CD4-positive, alpha-beta T cell treated with Interleukin-1 beta for 1 hour (primary cell): Measurements from ENCODE around the gene BCKDK.
A peak's percentile ranks its signal among the peaks of the same experiment; 100 is the strongest.

ENCODE experiments used
- DNase-seq, 2 donors: peaks; one replicate each; pipeline ENCODE4 v3.0.0-alpha.2; 2020 to 2022

Gene BCKDK

DNA sequence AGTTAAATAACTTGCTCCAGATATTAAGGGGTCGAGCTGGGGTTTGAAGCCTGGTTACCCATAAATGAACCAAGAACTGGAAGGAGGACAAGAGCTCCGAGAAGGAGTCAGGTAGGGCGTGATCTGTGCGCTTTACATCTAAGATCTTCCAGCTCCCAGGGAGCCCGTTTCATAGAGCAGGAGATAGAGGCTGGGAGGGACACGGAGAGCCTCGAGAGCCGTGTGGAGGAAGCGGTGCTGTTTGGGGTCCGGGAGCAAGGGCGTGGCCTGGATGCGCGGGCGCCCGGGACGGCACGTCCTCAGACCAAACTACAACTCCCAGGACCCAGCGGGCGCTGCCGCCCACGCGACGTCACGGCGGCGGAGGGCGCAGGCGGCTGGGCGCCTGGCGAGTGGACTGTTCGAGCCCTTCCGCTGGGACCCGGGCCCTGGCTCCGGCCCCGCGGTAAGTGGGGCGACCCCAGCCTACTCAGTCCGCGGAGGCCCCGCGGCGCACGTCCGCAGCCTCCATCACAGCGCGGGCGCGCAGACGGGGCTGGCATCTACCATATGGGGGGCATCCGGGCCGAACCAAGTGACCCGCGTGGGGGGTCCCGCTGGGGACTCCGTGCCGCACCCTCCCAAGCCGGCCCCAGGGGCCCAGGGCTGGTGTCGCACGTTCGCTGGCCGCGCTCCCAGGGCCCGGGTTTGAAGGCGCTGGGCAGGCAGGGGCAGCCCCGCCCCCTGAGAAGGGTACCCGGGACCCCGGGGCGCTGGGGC, at the start of gene BCKDK:
TSS of gene BCKDK (plus strand) at position 352 of the 759 bp plus-strand sequence. CDS start 838 bp downstream, outside the sequence.
- DNase-seq, result peak; percentile 63 to 64

DNA sequence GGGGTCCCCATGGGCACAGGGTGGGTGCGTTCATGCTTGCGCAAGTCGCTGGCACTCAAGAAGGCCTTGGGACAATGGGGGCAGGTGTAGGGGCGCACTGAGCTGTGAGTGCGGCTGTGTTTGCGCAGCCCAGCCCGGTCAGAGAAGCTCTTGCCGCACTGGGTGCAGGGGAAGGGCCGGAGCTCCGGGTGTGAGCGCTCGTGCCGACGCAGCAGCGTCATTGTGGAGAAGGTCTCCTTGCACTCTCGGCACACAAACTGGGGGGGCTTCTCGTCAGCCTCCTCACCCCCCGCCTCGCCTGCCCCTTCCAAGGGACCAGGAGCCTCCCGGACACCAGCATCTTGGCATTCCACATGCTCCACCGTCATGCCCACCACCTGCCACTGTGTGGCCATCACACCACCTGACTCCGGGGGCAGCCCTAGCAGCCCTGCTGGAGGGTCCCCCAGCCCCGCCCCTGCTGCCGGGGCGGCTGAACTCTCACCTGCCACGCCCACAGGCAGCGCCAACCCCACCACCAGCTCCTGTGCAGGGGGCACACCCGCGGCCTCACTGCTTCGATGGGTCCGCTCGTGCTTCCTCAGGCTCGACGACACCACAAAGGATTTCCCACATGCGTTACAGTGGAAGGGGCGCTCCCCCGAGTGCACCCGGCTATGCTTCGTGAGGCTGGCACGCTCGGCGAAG, 46.9 kb upstream of the BCKDK start:
- no peak for DNase-seq

DNA sequence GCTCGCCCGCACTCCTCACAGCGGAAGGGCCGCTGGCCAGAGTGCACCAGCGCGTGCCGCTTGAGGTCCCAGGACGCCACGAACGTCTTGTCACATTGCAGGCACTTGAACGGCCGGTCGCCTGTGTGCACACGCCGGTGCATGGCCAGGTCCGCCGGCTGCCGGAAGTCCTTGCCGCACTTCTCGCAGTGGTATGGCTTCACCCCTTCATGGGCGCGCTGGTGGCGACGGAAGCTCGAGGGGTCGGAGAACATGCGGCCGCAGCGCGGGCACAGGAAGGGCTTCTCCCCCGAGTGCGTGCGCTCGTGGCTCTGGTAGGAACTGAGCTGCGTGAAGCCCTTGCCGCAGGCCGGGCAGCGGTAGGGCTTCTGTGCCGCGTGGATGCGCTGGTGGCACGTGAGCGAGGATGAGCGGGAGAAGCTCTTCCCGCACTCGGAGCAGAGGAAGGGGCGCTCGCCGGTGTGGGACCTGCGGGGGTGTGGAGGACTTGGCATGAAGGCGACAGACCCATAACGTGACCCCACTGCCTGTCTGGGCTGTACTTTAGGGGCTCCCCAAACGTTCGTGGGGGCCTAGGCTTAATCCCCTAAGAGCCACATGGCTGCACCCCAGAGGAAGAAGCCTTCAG, 46.3 kb upstream of the BCKDK start:
- DNase-seq, result no peak

DNA sequence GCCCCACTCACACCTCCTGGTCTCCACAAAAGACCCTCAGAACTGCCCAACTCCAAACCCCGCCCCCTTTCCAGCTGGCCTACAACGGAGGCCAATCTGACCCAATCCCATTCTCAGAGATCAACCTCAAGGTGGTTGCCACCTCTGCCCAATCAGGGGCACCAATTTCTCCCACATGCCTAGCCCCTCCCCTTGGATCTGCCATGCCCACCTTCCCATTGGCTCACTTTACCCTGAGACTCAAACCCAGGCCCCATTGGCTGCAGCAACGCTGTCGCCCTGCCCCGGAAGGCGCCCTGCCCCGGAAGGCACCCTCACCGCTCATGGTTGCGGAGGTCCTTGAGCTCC, 44.7 kb upstream of the BCKDK start:
- peak in 1 of 2 donors; percentile 10 for DNase-seq

DNA sequence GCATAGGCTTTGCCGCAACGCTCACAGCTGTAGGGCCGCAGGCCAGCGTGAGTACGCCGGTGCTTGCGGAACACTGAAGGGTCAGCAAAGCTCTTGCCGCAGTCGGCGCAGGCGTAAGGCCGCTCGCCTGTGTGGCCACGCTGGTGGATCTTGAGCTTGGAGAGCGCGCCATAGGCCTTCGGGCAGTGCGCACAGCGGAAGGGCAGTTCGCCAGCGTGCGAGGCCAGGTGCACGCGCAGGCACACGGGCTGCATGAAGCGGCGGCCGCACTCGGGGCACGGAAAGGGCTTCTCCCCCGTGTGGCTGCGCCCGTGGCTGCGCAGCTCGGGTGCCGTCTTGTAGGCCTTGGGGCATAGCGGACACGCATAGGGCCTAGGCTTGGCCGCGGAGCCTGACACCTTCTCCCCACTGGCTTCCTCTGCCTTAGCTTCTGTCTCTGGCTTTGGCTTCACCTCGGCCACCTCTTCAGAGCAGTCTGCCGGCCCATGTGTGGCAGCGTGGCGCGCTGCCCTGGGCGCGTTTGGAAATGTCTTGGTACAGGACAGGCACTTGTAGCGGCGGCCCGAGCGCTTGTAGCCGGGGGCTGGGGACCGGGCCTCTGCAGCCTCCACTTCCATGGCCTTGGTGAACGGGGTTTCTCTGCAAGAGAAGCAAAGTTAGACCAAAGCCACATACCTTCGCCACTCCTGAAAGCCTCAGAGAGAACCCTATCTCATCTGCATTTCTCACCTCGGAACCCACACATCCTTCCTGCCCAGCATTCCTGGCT, 44.2 kb upstream of the BCKDK start:
- DNase-seq, result peak; percentile 23 to 33

DNA sequence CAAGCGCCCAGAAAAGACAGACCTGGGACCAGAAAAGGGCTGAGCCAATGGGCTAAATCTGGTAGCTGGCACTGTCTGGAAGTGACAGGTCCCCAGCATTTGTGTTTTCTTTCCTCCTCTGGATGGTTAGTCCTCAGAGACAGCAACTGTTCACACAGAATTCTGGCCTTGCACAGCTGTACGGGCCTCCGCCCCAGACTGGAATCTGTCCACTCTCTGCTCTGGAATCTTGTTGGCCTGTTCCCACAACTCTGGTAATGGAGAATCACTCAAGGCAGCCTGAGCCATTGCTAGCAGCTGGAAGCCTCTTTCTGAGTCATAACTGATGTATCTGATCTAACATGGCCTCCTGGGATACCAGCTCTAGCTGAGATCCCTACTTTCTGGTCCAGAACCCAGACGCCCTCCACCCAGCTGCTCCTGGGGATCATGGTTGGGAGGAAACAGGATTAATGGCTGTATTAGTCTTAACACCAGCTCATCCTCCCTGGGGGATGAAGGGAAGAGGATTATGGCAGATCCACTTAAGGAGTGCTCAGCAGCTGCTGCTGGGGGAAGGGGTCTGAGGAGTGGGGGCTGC, 43.2 kb upstream of the BCKDK start:
- no peak for DNase-seq

DNA sequence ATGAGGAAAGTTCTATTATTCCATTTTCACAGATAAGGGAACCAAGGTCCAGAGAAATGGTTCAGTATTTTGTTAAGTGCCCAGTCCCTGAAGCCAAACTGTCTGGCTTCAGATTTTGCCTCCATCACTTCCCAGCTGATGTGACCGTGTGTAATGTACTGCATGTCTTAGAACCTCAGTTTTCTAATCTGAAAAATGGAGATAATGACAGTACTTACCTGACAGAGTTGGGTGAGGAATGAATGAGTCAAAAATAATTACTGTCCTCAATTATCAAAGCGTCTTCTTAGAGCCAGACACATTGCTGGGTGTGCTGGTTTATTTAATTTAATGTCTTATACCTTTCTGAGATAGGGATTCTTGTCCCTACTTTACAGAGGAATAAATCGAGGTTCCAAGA, 40.8 kb upstream of the BCKDK start:
- no peak for DNase-seq

DNA sequence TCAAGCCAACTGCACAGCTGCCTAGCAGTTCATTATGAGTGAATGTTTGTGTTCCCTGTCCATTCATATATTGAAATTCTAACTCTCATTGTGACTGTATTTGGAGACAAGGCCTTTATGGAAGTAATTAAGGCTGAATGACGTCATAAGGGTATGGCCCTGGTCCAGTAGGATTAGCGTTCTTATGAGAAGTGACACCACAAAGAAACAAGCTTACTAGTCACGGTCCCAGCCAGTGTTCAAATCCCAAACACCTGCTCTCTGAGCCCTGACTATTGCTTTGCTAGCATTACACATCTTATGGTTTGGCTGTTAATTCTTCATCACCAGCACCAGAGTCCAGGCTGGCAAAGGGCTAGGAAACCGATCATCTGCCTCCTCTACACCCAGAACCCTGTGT, 36.3 kb upstream of the BCKDK start:
- no peak for DNase-seq

DNA sequence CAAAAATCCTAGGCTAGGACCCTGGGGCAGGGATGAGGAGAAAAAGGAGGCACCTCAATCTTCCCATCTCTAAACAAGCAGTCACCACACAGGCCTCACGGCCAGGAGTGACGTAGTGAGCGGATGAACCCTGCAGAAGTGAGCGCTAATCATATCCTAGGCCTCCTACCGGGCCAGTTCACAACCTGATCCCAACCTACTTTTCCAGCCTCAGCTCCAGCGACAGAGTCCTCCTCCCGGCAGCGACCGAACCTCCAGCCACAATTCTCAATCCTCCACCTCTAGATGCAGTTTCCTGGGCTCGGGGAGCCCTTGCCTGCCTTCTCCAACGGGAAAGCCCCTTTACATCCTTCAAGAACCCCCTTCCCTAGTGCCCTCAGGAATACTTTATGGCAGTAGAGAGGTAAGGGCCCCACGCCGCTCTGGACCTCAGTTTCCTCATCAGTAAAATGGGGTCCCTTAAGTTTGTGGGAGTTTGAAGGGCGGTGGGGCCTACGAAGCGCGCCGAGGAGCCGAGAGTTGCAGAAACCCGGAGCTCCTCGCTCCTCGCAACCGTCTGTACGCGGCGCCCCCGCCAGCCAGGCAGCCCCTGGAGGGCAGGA, 35.5 kb upstream of the BCKDK start:
- peak in 1 of 2 donors; percentile 35 for DNase-seq

DNA sequence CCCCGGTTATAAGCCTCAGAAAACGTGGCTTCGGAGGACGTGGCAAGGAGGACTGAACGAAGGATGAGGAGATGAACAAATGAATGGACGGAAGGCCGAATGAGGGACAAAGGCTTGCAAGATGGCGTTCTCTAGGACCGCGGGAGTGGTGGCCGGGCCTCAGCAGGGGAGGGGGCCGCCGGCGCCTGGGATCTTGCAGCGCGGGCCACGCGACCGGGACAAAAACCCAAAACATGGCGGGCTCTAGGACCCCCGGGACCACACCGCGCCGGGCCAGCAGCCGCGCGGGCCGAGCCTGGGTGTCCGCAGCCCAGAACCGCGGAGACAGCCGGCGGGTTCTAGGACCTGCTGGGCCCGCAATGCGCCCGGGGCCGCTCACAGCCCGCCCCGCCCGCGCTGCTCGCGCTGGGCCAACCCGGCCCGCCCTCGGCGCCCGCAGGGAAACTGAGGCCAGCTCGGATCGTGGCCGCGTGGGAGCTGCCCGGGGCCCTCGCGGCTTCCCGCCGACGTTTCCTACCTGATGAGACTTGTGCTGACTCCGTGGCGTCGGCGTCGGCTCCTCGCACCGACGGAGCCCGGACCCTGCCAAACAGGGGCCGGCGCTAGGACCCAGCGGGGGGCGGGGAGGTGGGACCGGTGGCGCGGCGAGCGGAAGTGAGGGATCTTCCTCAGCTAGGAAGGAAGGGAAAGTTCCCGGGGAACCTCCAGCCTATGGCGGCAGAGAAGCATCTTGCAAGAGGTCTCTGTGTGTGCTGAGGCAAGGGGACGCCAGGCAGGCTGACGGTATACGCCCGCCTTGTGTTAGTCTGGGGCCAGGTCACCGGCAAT, 34.8 kb upstream of the BCKDK start:
- DNase-seq, result peak; percentile 81 to 86

DNA sequence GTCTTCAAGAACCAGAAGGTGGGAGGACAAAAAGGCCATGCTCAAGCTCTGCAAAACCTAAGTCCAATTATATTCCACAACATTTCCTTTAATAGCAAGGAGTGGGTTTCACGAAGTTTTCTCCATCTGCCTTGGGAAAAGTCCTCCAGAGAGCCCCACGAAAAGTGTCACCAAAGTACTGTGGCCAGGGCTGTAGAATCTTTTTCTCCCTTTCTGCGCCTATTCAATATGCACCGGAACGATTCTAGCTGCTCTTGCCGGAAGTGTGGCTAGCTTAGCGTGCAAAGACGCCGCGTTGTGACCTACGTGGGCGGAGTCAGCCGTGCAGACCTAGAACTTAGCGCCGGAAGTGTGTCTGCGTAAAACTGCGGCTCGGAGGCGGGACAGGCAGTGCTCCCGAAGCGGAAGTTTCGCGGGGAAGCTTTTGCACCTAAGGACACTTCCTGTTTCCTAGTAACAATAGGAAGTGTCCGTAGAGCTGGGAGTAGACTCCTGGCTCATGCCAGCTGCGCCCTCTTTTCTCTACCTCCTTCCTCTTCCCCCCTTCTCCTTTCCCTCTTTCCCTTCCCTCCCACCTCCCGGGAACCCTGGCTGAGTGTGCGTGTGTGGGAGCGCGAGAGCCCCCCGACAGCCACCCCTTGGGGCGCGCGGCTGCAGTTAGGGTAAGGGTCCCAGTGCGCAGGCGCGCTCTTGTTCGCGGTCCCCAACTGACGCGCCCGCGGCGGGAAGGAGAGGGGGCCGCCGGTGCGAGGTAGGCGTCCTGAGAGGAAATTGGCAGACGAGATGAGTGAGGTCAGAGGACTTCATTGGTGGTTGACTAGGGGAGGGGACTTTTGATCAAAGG, 34.0 kb upstream of the BCKDK start, which contains the start of the genes ZNF646 and ZNF668:
TSS of gene ZNF646 (plus strand) at position 453 of the 844 bp plus-strand sequence. CDS start 1,903 bp downstream, outside the sequence.
TSS of gene ZNF668 (minus strand) at position 271 of the 844 bp plus-strand sequence. CDS start 9,781 bp downstream, outside the sequence.
- peak; percentile 98 for DNase-seq

DNA sequence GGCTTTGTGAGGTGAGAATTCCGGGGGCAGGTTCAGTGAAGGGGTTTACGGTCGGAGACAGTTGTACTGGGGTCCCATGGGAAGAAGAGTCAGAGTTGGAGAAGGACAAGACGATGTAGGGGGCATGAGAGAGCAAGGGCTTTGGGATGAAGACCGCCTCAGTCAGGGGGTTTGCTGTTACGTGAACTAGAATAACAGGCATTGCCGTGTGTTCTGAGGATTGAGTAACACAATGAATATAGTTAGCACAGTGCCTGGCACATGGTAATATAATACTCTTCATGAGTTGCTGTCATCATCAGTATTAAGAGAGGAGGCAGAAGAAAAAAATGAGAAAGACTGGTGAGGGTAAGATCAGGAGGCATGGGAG, 33.4 kb upstream of the BCKDK start:
- no peak for DNase-seq

DNA sequence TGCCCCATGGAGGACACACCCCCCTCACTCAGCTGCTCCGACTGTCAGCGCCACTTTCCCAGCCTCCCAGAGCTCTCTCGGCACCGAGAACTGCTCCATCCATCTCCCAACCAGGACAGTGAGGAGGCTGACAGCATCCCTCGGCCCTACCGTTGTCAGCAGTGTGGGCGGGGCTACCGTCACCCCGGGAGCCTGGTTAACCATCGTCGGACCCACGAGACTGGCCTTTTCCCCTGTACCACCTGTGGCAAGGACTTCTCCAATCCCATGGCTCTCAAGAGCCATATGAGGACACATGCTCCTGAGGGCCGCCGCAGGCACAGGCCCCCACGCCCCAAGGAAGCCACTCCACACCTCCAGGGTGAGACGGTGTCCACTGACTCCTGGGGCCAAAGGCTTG, 31.9 kb upstream of the BCKDK start:
- DNase-seq, result no peak

DNA sequence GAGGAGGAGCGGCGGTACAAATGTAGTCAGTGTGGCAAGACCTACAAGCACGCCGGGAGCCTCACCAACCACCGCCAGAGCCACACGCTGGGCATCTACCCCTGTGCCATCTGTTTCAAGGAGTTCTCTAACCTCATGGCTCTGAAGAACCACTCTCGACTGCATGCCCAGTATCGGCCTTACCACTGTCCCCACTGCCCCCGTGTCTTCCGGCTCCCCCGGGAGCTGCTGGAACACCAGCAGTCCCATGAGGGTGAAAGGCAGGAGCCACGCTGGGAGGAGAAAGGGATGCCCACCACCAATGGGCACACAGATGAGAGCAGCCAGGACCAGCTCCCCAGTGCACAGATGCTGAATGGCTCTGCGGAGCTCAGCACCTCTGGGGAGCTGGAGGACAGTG, 31.2 kb upstream of the BCKDK start:
- no peak for DNase-seq

DNA sequence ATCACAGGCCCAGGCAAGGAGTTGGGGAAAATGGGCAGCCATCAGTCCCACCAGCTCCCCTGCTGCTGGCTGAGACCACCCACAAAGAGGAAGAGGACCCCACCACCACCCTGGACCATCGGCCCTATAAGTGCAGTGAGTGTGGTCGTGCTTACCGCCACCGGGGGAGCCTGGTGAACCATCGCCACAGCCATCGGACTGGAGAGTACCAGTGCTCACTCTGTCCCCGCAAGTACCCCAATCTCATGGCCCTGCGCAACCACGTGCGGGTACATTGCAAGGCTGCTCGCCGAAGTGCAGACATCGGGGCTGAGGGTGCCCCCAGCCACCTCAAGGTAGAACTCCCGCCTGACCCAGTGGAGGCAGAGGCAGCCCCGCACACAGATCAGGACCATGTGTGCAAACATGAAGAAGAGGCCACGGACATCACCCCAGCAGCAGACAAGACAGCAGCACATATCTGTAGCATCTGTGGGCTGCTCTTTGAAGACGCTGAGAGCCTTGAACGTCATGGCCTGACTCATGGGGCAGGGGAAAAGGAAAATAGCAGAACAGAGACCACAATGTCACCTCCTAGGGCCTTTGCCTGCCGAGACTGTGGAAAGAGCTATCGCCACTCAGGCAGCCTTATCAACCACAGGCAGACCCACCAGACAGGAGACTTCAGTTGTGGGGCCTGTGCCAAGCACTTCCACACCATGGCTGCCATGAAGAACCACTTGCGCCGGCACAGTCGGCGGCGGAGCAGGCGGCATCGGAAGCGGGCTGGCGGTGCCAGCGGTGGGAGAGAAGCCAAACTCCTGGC, 30.4 kb upstream of the BCKDK start:
- DNase-seq, result no peak

DNA sequence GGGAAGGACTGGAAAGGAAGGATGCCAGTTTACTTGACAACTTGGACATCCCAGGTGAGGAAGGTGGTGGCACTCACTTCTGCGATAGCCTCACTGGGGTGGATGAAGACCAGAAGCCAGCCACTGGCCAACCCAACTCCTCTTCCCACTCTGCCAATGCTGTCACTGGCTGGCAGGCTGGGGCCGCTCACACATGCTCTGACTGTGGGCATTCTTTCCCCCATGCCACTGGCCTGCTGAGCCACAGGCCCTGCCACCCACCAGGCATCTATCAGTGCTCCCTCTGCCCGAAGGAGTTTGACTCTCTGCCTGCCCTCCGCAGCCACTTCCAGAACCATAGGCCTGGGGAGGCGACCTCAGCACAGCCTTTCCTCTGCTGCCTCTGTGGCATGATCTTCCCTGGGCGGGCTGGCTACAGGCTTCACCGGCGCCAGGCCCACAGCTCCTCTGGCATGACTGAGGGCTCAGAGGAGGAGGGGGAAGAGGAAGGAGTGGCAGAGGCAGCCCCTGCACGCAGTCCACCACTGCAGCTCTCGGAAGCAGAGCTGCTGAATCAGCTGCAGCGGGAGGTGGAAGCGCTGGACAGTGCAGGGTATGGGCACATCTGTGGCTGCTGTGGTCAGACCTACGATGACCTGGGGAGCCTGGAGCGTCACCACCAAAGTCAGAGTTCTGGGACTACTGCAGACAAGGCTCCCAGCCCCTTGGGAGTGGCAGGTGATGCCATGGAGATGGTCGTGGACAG, 29.4 kb upstream of the BCKDK start:
- no peak for DNase-seq

DNA sequence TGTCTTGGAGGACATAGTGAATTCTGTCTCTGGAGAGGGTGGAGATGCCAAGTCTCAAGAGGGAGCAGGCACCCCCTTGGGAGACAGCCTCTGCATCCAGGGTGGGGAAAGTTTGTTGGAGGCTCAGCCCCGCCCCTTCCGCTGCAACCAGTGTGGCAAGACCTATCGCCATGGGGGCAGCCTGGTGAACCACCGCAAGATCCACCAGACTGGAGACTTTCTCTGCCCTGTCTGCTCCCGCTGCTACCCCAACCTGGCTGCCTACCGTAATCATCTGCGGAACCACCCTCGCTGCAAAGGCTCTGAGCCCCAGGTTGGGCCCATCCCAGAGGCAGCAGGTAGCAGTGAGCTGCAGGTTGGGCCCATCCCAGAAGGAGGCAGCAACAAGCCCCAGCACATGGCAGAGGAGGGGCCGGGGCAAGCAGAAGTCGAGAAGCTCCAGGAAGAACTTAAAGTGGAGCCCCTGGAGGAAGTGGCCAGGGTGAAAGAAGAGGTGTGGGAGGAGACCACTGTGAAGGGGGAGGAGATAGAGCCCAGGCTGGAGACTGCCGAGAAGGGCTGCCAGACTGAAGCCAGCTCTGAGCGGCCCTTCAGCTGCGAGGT, 28.7 kb upstream of the BCKDK start:
- DNase-seq, result no peak

DNA sequence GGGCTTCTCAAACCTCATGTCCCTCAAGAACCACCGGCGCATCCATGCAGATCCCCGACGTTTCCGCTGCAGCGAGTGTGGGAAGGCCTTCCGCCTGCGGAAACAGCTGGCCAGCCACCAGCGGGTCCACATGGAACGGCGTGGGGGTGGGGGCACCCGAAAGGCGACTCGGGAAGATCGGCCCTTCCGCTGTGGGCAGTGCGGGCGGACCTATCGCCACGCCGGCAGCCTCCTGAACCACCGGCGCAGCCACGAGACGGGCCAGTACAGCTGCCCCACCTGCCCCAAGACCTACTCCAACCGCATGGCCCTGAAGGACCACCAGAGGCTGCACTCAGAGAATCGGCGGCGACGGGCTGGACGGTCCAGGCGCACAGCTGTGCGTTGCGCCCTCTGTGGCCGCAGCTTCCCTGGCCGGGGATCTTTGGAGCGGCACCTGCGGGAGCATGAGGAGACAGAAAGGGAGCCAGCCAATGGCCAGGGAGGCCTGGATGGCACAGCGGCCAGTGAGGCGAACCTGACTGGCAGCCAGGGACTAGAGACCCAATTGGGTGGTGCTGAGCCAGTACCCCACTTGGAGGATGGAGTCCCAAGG, 28.1 kb upstream of the BCKDK start:
- DNase-seq, result no peak
